Colonic mucosa (tissue), 4 donors: ENCODE data around the gene ADAMTSL1. TPM values are rescaled to one million over a fixed set of nuclear protein-coding genes. Genes with fewer than 3 reads are reported as not detected.

ENCODE experiments used
- DNase-seq: peaks from one replicate; pipeline ENCODE4 v3.0.0-alpha.2; 2020
- H3K27ac ChIP-seq: fragments of 200-600 bp; one replicate; pipeline ENCODE4 v1.8.0; 2021
- H3K27me3 ChIP-seq: fragments of 200-600 bp; one replicate; pipeline ENCODE4 v1.8.0; 2021
- H3K36me3 ChIP-seq: fragments of 200-600 bp; one replicate; pipeline ENCODE4 v1.8.0; 2021
- H3K4me1 ChIP-seq: fragments of 200-600 bp; one replicate; pipeline ENCODE4 v1.8.0; 2021; ENCODE audit warnings: mild to moderate bottlenecking
- H3K4me3 ChIP-seq: fragments of 200-600 bp; one replicate; pipeline ENCODE4 v1.8.0; 2021
- H3K9ac ChIP-seq, 2 donors: one replicate each; pipeline ENCODE4 v1.7.0; 2013; ENCODE audit warnings: control low read depth in 2 of 2, low read depth in 2 of 2, low read length in 2 of 2
- H3K9me3 ChIP-seq: fragments of 200-600 bp; one replicate; pipeline ENCODE4 v1.8.0; 2021
- intact Hi-C: fragments of 100-400 bp; cut with DNase I; formaldehyde crosslinking; loops from one replicate; pipeline ENCODE4 v1.14.1; 2022
- total RNA-seq, 2 donors: library from RNA; stranded (reverse); fragmentation: NEBNext Ultra II Directional in 1 of 2; extraction: Animal tissue kit (Norgen Biotek cat#: 25700) in 1 of 2; gene quantifications; one replicate each; pipeline ENCODE4 v1.2.1, GENCODE V29; 2021
- TF ChIP-seq, protein P1 (sequence below): fragments of 200-600 bp; IDR thresholded peaks from one replicate; pipeline ENCODE4 v1.8.0; 2022; ENCODE audit warnings: antibody characterized with exemption, mild to moderate bottlenecking
- donor health status: healthy.
- donor health status: DM: no; HTN: no; CAD: no.
- donor health status: DM: no; HTN: no; CAD: no.

The ADAMTSL1 gene
- total RNA-seq, 2 donors from 2014 or later: 10.2 to 14.7 TPM

DNA sequence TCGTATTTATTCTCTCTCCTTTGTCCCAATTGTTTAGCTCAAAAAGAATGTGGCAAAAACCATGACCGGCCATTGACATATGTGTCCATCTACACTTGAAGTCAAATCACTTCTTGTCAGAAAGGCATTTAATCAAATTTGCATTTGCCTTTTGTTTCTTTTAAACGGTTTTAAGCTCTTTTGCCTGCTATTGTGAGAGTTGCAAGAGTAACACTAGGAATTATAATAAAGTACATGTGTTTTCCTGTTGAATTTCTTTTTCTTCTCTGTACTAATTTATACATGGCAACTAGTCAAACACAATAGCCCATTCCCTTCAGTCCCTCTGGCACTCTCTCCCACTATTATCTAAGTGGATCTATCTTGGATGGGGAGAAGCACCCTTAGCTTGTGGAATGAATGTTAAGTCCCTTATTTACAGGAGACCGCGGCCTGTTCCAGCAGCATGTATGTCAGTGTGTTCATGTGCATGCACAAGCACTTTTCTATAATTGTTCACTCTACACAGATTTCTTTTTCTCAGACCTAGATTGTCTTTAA lies 3.2 kb downstream of the ADAMTSL1 start:
- Histone ChIP-seq H3K4me1 (no peaks in the 10 kb centered on the region), H3K36me3 (no peaks in the 10 kb centered on the region), H3K9ac (no peak overlapping the region), H3K27me3 (no peaks in the 10 kb centered on the region), H3K4me3 (no peak overlapping the region), H3K27ac (no peak overlapping the region), H3K9me3 (no peaks in the 10 kb centered on the region)
- intact Hi-C loops: no loop called here
- DNase-seq: no peak
- TF ChIP-seq, protein P1, sequence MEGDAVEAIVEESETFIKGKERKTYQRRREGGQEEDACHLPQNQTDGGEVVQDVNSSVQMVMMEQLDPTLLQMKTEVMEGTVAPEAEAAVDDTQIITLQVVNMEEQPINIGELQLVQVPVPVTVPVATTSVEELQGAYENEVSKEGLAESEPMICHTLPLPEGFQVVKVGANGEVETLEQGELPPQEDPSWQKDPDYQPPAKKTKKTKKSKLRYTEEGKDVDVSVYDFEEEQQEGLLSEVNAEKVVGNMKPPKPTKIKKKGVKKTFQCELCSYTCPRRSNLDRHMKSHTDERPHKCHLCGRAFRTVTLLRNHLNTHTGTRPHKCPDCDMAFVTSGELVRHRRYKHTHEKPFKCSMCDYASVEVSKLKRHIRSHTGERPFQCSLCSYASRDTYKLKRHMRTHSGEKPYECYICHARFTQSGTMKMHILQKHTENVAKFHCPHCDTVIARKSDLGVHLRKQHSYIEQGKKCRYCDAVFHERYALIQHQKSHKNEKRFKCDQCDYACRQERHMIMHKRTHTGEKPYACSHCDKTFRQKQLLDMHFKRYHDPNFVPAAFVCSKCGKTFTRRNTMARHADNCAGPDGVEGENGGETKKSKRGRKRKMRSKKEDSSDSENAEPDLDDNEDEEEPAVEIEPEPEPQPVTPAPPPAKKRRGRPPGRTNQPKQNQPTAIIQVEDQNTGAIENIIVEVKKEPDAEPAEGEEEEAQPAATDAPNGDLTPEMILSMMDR: no peak

DNA sequence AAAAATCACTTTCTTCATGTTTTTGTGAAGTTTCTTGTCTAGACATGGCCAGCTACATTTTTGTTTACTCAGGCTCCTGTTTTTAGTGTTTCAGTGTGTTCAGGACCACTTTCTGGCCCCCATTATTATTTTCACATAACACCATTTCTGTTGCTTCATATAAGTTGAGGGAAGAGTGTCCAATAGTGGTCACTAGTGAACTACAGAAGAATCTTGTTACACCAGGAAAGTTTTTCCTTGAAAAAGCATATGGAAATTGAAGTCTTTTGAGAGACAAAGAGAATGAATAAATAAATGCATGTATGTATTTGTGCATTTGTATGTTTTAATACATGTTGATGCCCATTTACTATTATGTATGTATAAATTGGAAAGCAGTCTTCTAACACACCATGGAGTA lies 3.8 kb downstream of the ADAMTSL1 start:
- H3K9ac ChIP-seq: no peak overlapping the region
- intact Hi-C loops: no loop called here
- no peak overlapping the region for H3K4me3 ChIP-seq
- no peak for DNase-seq
- H3K4me1 ChIP-seq: no peaks in the 10 kb centered on the region
- no peaks in the 10 kb centered on the region for H3K9me3 ChIP-seq
- TF ChIP-seq, protein P1: no peak
- H3K27me3 ChIP-seq: no peaks in the 10 kb centered on the region
- H3K27ac ChIP-seq: no peak overlapping the region
- no peaks in the 10 kb centered on the region for H3K36me3 ChIP-seq

DNA sequence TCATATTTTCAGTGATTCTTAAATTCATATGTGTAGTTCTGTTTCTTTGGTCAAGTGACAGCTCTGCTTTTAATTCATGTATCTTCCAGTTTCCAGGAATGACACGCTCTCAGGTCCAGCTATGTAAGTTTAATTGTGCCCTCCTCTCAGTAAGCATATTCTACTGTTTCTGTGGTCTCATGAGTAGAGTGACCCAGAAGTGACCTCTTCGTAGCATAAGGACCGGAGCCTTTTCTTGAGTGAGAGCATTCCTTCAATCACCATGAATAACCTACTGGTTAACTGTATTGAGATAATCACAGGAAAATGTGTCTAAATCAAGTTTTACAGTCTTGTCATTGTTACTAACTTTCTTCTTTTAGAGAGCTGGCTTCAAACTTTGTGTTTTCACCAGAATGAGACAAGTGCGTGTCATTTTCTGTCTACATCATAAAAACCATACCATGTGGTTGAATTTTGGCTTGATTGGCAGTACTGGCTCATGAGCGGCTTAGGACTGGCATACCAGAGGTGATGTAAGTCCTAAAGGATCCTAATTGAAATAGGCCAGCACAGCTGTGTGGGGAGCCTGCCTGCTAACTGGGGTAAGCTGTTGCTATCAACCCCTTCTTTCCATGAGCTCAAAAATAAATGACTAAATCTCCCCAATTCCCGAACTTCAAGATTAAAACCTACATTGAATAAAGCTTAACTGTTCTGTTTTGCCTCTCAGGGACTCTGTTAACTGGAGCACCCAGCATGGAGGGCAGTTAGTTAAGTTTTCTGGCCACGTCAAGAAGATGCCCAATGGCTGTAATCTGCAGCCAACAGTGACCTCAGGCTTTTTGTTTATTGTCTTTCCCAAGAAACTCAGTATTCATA lies 4.8 kb downstream of the ADAMTSL1 start:
- no peaks in the 10 kb centered on the region for H3K4me1 ChIP-seq
- H3K4me3 ChIP-seq: no peak overlapping the region
- H3K27me3 ChIP-seq: no peaks in the 10 kb centered on the region
- no peak overlapping the region for H3K9ac ChIP-seq
- TF ChIP-seq, protein P1: no peak
- no peak overlapping the region for H3K27ac ChIP-seq
- no peaks in the 10 kb centered on the region for H3K36me3 ChIP-seq
- H3K9me3 ChIP-seq: no peaks in the 10 kb centered on the region
- intact Hi-C loops: no loop called here
- DNase-seq: no peak

DNA sequence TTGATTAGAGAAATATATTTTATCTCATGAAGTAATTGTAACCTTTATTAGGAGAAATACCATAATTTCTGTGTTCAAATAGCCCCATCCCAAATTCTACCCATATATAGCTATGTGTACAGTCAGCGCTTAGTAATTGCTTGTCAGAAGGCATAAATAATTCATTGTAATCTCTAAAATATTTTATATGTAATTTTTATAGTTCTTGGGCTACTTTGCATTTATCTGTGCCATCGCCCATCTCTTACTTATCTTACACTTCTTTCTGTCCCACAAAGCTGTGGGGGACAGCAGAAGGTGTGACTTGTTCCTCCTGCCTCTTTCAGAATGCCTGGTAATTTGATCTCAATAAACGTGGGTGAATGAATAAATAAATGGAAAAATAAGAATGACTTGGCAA lies 5.5 kb downstream of the ADAMTSL1 start:
- TF ChIP-seq, protein P1: no peak
- intact Hi-C loops: no loop called here
- H3K36me3 ChIP-seq: no peaks in the 10 kb centered on the region
- H3K27ac ChIP-seq: no peak overlapping the region
- H3K9ac ChIP-seq: no peak overlapping the region
- no peaks in the 10 kb centered on the region for H3K9me3 ChIP-seq
- H3K27me3 ChIP-seq: no peaks in the 10 kb centered on the region
- no peak overlapping the region for H3K4me3 ChIP-seq
- DNase-seq: no peak
- no peaks in the 10 kb centered on the region for H3K4me1 ChIP-seq

DNA sequence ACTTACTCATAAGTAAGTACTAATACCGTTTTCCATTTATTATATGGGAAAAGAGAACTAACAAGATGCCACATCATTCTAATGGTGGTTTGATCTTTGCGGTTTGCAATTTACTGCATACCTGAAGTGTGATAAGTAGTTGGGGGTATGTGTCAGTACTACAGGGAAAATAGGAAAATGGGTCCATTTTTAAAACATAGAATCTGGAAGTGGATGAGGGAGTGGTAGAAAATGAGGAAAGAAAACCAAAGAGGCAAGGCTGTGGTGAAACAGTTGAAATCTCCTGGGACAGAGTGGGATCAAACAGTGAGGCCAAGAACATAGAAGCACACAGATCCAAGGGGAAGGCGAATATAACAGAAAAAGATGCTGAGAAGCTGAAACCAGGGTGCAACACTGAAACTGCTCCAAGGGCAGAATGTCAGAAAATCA lies 6.7 kb downstream of the ADAMTSL1 start:
- H3K9me3 ChIP-seq: no peaks in the 10 kb centered on the region
- TF ChIP-seq, protein P1: no peak
- no peak for DNase-seq
- H3K4me3 ChIP-seq: no peak overlapping the region
- H3K27ac ChIP-seq: no peak overlapping the region
- H3K27me3 ChIP-seq: no peaks in the 10 kb centered on the region
- no peak overlapping the region for H3K9ac ChIP-seq
- no peaks in the 10 kb centered on the region for H3K4me1 ChIP-seq
- H3K36me3 ChIP-seq: no peaks in the 10 kb centered on the region
- intact Hi-C loops: no loop called here
